AG09309 (cell line): ENCODE results near the gene GRIN2A.

ENCODE experiments used
- DNase-seq: peaks from one replicate; pipeline ENCODE4 v3.0.0-alpha.2; 2010; ENCODE audit warnings: low read depth
- H3K4me3 ChIP-seq: 2 replicates; pipeline ENCODE4 v1.5.1; 2011; ENCODE audit warnings: mild to moderate bottlenecking, low read depth, low read length, moderate library complexity; ENCODE audit not compliant: control insufficient read depth
- TF ChIP-seq, protein P1 (sequence below): IDR thresholded peaks from 2 replicates; pipeline ENCODE4 v1.5.1; 2011; ENCODE audit warnings: mild to moderate bottlenecking, low read depth, low read length, inconsistent platforms; ENCODE audit not compliant: insufficient read depth, control insufficient read depth; ENCODE audit errors: missing control alignments

GRIN2A gene

DNA sequence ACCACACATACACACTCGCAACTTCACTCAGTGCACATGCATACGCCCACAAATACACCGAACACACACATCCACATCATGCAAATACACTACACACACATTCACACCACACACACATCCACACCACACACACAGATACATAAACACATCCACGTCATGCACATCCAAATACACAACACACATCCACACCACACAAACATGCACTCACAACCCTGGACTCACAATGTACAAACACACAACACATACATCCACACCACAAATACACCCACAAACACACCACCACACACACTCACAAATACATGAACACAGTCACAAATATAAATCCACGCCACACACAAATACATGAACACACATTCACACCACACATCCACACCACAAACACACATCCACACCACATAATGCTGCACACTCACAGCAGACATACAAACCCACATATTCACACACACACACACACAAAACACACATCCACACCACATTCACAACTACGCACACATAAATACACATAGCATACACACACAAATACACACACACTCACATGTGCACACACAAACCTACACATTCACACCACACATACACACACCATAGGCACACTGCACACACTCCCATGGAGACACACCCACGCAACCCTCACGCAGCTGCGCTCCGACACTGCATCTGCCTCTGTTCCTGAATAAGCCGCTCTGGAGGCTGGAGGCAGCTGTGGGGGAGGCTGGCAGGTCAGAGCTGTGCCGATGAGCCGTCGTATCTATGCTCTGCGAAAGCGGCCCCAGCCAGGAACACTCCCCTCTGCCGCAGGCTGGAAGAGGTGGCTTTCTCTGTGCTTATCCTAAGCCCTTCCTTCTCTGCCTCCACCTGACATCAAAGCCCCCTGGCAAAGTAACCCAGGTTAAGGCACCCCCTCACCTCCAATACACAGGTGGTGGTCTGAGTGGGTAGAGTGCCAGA, 141.8 kb downstream of the GRIN2A start:
- TF ChIP-seq, protein P1, sequence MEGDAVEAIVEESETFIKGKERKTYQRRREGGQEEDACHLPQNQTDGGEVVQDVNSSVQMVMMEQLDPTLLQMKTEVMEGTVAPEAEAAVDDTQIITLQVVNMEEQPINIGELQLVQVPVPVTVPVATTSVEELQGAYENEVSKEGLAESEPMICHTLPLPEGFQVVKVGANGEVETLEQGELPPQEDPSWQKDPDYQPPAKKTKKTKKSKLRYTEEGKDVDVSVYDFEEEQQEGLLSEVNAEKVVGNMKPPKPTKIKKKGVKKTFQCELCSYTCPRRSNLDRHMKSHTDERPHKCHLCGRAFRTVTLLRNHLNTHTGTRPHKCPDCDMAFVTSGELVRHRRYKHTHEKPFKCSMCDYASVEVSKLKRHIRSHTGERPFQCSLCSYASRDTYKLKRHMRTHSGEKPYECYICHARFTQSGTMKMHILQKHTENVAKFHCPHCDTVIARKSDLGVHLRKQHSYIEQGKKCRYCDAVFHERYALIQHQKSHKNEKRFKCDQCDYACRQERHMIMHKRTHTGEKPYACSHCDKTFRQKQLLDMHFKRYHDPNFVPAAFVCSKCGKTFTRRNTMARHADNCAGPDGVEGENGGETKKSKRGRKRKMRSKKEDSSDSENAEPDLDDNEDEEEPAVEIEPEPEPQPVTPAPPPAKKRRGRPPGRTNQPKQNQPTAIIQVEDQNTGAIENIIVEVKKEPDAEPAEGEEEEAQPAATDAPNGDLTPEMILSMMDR: no peak
- DNase-seq: no peak
- no peak overlapping the region for H3K4me3 ChIP-seq

DNA sequence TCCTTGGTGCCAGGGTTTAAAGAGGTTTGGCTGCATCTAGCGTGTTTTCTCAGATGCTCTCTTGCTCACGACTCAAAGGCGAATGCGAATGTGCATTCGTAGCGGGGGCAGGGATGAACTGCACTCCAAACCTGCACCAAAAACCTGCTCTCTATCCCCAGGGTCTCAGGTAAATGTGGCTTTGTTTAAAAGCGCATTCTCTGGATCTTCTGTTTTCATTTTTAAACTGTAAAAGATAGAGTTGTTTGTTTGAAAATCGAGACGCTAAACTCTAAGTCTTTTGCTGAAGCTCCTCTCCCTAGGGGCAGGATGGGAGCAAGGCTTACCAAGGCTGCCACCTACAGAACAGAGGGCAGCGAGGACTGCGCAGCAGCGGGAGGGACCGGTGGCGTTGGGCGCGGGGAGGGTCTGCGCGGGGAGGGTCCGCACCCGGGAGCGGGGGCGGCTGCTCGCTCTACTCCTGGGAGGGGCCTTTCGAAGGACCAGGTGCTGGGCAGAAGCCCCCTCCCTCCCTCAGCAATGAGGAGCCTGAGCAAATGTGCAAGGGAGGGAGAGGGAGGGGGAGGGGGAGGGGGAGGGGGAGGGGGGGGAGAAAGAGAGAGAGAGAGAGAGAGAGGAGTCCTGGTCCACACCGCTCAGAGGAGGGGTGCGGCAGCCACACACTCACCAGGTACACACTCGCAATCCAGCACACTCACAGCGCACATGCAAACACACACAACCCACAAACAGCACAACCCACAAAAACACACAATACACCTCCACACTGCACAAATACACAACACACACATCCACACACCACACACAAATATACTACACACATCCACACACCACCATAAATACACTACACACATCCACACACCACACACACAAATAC, 142.8 kb downstream of the GRIN2A start:
- TF ChIP-seq, protein P1: no peak
- H3K4me3 ChIP-seq: no peak overlapping the region
- no peak for DNase-seq

DNA sequence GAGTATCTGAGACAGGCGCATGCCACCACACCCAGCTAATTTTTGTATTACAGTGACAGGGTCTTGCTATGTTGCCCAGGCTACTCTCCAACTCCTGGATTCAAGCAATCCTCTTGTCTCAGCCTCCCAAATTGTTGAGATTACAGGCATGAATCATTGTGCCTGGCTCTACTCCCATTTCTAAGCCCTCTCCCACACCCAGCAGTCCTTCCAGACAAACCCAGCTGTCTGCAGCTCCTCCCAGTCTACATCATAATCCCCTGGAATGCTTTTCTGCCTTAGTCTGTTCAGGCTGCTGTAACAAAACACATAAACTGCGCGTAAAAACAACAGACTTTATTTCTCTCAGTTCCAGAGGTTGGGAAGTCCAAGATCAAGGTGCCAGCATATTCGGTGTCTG, 144.5 kb downstream of the GRIN2A start:
- TF ChIP-seq, protein P1: no peak
- DNase-seq: no peak

DNA sequence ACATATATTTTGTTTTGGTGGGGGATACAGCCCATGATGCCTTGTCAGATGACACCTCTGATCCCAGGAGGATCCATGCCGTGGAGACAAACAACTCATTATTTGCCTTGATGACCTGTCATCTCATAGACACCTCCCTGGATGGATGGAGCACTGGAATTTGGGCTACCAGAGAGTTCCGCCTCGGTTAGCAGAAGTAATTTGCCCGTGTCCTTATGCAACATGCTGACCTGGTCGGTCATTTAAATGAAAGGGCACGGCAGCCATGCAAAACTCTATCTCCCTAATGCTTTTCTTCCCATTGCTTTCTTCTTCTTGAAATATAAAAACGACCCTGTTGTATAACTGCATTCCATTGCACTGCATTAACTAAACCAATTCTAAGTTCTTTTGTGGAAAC, 145.3 kb downstream of the GRIN2A start:
- TF ChIP-seq, protein P1: no peak
- H3K4me3 ChIP-seq: no peak overlapping the region
- no peak for DNase-seq

More for the DNA sequence above, 144.5 kb downstream of the GRIN2A start:
- no peak overlapping the region for H3K4me3 ChIP-seq

DNA sequence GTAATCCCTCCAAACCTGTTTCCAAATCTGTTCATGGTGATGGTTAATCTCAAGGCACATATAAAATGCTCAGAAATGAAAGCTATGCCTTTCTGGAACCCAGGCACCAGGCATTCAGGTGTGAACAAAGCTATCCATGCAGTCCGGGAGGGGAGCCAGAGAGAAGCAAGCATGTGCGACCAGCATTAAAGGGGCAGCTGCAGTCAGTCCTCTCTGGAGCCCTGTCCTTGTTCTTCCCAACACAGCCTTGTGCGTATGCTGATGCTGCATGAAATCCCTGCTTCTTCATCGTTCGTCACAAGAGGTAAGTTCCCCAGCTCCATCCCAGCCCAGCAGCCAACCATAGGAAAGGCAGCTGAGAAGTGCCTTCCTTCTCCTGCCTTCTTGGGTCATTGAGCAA, 148.7 kb downstream of the GRIN2A start:
- TF ChIP-seq, protein P1: no peak

DNA sequence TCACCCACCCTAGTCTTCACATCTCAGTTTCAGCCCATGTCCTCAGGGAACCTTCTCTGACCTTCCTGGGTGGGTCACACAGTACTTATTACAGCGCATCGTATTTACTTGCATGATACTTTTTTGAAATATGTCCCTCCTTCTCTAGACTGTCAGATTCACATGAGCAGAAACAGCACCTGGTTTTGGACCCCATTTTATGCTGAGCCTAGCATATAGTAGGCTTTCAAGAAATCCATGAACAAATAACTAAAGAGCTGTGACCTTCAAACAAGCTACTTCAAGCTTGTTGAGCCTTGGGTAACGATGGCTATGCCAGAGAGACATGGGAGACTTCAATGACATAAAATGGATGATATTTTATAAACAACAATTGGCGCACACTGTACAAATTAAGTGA, 150.3 kb downstream of the GRIN2A start:
- H3K4me3 ChIP-seq: no peak overlapping the region
- DNase-seq: no peak
- TF ChIP-seq, protein P1: no peak

More for the DNA sequence above, 148.7 kb downstream of the GRIN2A start:
- H3K4me3 ChIP-seq: no peak overlapping the region
- no peak for DNase-seq
